Brain pericyte (primary cell): ENCODE results near the gene ZNF48.
A peak's percentile ranks its signal among the peaks of the same experiment; 100 is the strongest.

Experiments
- DNase-seq: peaks from one replicate; pipeline ENCODE4 v3.0.0-alpha.2; 2012; ENCODE audit warnings: low read depth, low spot score

Gene ZNF48

DNA sequence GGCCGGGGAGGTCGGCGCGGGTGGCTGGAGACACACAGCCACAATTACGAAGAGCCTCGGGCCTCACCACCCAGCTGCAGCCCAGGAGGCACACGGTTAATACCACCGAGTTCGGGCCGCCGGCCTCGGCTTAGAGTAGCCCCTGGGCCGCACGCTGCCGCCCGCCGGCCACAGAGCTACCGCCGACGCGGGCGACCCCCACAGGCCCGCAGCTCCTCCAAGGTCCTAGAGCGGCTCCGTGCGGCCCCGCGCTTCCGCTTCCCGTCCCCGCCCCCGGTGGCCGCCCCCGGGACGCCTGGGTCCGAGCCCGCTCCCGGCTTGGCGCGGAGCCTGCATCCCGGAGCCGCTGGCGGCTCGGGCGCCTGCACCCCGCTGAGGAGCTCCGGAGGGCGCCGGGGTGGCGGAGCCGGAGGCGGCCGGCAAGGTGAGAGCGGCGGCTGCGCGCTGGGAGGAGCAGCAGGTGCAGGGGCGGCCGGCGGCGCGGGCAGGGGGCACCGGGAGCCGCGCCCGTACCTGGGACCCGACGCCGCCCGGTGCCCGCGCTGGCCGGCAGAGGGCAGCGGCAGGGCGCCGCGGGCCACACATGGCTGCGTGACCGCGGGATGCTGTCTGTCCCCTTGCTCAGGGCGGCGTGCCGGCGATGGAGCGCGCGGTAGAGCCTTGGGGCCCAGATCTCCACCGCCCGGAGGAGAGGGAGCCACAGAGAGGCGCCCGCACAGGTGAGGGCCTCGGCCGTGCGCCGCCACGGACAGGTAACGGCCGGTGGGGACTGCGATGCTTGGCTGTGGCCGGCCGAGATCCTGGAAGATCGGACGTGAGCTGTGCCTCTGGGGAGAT, at the start of gene ZNF48:
ZNF48 (plus strand) TSS at position 266 of the 837 bp plus-strand sequence; CDS start at position 641, 375 bp downstream.
- DNase-seq = no peak

DNA sequence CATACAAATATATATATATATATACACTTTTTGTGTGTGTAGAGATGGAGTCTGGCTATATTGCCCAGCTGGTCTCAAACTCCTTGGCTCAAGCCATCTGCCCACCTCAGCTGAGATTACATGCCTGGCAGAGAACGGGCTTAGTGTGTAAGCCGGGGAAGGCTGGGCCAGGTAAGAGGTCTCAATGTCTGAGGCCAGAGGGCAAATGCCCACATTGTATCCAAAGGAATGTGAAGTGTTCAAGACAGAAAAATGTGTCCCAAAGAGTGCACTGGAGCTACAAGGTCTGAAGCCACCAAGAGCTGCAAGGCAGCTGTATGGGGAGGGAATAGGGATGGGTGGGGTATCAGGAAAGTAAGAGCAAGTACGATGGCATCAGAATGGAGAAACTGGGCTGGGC, 48.9 kb upstream of the ZNF48 start:
- DNase-seq = no peak

DNA sequence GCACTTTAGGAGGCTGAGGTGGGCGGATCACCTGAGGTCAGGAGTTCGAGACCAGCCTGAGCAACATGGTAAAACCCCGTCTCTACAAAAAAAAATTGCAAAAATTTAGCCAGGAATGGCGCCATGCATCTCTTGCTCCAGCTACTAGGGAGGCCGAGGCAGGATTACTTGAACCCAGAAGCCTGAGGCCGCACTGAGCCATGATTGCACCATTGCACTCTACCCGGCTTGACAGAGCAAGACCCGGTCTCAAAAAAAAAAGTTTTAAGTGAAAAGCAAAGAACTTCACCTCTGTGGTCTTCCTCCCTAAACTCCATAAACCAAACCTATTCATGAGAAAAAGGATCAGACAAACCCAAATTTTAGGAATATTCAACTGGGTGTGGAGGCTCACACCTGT, 47.1 kb upstream of the ZNF48 start:
- no peak for DNase-seq

DNA sequence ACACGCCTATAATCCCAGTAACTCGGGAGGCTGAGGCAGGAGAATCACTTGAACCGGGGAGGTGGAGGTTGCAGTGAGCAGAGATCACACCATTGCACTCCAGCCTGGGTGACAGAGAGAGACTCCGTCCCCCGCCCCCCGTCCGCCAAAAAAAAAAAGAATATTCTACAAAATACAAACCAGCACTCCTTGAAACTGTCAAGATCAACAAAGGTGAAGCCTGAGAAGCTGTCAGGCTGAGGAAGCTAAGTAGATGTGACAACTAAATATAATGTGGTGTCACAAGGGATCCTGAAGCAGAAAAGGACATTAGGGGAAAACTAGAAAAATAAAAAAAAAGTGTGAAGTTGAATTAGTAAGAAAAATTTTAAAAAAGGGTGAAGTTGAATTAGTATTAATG, 46.3 kb upstream of the ZNF48 start:
- DNase-seq = no peak

DNA sequence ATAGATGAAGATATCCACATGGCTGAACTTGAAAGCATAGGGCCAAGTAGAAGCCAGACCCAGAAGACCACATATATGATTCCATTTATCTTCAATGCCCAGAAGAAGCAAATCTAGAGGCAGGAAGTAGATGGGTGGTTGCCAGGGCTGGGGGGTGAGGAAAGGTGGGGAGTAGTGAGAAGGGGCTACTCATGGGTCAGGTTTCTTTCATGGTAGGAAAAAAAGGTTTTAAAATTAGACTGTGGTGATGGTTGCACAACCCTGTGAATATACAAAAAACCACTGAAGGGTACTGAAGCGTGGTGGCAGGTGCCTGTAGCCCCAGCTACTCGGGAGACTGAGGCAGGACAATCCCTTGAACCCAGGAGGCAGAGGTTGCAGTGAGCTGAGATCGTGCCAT, 45.5 kb upstream of the ZNF48 start:
- DNase-seq = no peak

DNA sequence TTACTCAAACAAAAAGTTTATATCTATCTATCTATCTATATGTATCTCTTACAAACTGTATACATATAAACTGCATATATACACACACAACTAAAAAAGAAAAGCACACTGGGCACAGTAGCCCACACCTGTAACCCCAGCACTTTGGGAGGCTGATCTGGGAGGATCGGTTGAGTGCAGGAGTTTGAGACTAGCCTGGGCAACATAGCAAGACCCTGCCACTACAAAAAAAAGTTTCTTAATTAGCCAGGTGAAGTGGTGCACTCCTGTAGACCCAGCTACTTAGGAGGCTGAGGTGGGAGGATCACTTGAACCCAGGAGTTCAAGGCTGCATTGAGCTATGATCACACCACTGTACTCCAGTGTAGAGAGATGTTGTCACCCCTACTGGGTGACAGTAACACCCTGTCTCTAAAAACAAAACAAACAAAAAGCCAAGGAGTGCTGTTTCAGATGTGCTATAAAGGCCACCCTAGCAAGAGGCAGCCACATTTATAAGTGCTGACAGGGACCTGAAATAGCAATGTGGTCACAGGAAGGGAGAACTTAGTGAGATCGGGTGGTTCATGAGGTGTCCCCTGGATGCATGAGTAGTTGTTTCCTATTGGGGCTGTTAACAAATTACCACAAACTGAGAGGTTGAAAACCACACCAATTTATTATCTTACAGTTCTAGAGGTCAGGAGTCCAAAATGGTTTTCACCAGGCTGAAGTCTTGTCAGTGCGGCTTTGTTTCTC, 44.9 kb upstream of the ZNF48 start:
- no peak for DNase-seq

- no peak for DNase-seq
These were observed 44.2 kb upstream of the ZNF48 start for GRCh38 chr16:30351001-30351441.

- peak; percentile 55 for DNase-seq
These were observed 43.4 kb upstream of the ZNF48 start for GRCh38 chr16:30351586-30352419.

- DNase-seq = no peak
These were observed 42.5 kb upstream of the ZNF48 start for GRCh38 chr16:30352488-30353401.

- DNase-seq = no peak
These were observed 41.6 kb upstream of the ZNF48 start for GRCh38 chr16:30353438-30354129.

- DNase-seq = no peak
These were observed 40.6 kb upstream of the ZNF48 start for GRCh38 chr16:30354423-30355143.

DNA sequence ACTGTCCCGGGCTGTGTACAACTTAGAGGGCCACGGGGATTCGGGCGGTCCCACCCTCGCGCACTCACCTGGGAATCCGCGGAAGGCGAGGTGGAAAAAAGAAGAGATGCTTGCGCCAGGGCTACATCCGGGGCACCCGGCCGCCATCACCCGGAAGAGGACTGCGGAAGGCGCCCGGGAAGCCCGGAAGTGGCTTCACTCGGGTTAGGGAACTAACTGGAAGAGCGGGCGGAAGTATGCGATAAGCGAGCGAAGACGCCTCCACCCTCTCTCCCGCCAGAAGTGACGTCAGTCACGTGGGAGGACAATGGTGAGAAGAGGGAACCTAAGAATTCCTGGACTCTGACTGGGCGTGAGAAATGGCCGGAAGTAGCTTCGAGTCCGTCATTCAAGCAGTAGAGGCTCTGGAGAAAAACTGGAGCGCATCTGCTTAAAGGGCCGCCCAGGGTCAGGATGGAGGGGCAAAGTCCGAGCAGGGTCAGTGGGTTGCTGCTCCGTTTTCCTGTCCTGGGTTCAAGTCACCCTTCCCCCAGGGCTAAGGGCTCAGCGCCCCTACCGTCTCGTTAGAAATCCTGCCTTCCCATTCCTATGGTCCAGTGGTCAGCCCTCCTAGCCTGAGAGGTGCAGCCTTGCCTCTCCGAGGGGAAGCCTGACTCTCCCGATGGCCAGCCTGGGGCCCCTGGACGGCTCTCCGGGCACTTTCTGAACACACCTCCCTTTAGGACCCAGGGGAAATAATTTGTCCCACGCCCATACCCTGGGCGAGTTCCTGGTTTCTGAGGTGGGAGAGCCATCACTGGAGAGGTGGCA, 39.9 kb upstream of the ZNF48 start, which contains the start of gene CD2BP2:
CD2BP2 (minus strand) TSS at position 165 of the 810 bp plus-strand sequence. CDS start 627 bp downstream, outside the sequence.
- DNase-seq = peak; percentile 98

DNA sequence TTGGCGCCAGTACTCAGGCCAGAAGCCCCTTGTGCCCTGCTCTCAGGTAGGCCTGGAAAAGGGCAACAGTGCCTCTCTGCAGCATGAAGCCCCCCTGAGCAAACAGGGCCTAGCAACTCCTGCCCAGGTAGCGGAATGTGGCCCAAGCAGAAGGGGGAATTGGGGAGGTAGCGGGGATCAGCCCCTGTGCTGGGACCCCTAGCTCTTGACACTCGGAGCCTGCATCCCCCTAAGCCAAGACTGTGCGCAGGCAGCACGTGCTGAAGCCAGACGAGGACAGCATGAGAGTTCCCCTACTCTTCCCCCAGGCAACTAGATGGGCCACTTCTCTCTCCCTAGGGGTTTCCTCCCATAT, 39.3 kb upstream of the ZNF48 start:
- DNase-seq = no peak

- DNase-seq = no peak
These were observed 38.7 kb upstream of the ZNF48 start for GRCh38 chr16:30356401-30357084.

- DNase-seq = no peak
These were observed 38.0 kb upstream of the ZNF48 start for GRCh38 chr16:30357085-30357714.

- DNase-seq = no peak
These were observed 37.3 kb upstream of the ZNF48 start for GRCh38 chr16:30357715-30358576.

- DNase-seq = no peak
These were observed 36.7 kb upstream of the ZNF48 start for GRCh38 chr16:30358577-30358936.
